GM18909 (cell line): ENCODE data around the gene MANBA.

Experiments used
- ATAC-seq: cut with Tn5 transposase; IDR thresholded peaks from one replicate; pipeline ENCODE4 v1.9.1; 2021; ENCODE audit warnings: mild to moderate bottlenecking; ENCODE audit not compliant: unreplicated experiment, poor library complexity

MANBA gene

DNA sequence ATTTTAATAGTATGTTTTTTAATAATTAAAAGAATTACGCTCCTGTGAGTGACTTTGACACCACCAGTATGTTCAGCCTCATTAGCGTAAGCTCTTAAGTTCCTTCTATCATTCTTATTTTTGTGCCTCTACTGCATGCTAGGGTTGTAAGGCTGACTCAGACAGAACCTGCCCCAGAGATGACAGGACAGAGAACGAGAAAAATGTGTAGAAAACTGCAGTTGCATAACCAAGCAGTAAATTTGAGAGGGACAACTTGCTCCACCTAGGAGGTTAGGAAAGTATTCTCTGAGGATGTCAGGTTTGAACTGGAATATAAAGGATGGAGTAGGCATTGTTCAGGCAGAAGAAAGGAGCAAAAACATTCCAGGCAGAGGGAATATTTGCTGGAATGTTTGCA is 160.9 kb downstream of the MANBA start:
- no peak for ATAC-seq

DNA sequence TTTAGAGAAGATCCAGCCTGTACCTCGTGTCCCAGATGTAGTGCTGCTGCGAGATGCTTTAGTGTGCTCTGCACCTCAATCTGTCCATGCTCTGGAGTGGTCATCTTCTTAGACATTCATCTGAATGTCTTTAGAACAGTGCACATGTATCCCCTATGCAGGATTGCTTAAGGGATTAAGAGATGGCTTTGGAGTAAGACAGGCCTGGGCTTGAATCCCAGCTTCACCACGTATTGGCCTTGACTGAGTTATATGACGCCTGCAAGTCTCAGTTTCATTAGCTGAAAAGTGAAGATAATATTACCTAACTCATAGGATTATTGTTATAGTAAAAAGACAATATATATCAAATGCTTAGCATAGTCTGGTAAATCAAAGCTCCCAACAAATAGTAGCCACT is 161.3 kb downstream of the MANBA start:
- peak; percentile 9 for ATAC-seq

DNA sequence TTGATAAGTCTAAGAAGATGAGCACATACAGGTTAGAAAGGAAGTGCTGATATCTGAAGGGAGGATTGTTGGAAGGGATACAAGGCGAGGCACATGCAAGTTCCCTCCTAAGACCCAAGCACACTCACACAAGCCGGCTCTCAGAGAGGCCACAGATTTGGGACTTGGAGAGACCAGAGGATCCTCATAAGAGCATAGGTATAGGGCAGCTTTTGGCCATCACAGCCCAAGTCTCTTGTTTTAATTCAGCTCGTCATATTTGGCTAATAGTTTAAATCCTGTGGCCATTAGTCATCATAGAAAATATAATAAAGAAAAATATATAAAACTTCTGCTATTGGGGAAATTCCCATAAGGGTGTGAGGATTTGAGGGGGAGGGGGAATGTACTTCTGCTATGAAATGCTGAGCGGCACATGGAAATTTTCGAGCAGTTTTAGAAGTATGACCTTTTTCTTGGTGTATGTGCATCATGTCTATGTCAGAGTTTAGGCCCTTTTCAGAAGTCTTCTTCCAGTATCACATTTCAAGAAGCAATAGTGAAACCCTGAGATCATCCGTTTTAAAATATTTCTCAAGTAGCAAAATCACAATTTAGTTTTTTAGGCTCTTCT is 161.9 kb downstream of the MANBA start:
- ATAC-seq = peak; percentile 45

GRCh38 chr4:102598086-102598761 is 162.5 kb downstream of the MANBA start:
- ATAC-seq = peak; percentile 86

GRCh38 chr4:102596532-102596931 is 164.2 kb downstream of the MANBA start:
- no peak for ATAC-seq

DNA sequence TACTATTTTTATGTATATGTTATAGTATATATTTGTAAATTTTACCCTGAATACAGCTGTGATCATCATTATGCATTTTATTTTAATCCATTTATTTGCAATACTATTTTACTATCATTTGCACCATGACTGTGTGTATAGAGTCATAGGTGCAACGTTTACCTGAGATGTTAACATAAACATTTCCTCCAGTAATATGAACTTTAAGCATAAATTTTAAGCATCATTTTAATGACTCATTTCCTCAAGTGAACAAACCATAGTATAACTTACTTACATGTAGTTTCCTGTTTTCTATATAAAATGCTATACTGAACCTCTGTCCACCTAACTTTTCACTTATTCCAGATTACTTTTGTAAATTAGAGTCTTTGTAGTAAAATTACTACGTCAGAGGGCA is 166.8 kb downstream of the MANBA start:
- ATAC-seq = no peak

DNA sequence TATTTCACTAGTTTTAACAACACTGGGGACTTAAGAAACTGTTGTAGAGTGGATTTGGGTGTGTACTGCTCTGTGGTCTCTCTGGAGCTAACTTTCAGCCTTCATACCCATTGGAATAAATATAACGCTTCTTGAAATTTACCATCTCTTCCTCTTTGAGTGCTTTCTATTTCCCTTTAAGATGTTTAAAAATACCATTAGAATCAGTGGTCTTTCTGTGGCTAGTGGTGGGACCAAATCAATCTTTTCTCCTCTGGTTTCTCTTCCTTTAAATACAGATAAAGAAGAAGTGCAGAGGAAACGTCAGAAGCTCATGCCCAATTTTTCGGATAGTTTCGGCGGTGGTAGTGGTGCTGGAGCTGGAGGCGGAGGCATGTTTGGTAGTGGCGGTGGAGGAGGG is 167.6 kb downstream of the MANBA start:
- no peak for ATAC-seq

DNA sequence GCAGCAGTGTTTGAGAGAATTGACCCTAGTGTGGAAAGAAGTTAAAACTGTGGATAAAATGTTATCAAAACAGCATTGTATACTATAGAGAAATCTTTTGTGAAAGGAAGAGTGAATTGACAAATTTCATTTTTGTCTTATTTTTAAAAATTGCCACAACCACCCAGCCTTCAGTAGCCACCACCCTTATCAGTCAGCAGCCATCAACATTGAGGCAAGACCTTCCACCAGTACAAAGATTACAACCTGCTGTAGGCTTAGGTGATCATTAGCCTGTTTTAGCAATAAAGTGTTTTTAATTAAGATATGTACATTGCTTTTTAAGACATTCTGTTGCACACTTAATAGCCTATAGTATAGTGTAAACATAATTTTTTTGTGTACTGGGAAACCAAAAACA is 168.5 kb downstream of the MANBA start:
- ATAC-seq = no peak

- no peak for ATAC-seq
These were observed 171.0 kb downstream of the MANBA start for GRCh38 chr4:102589743-102590142.

GRCh38 chr4:102586644-102587021 is 174.1 kb downstream of the MANBA start:
- ATAC-seq = peak; percentile 51

- peak; percentile 48 for ATAC-seq
These were observed 174.6 kb downstream of the MANBA start for GRCh38 chr4:102586002-102586643.

DNA sequence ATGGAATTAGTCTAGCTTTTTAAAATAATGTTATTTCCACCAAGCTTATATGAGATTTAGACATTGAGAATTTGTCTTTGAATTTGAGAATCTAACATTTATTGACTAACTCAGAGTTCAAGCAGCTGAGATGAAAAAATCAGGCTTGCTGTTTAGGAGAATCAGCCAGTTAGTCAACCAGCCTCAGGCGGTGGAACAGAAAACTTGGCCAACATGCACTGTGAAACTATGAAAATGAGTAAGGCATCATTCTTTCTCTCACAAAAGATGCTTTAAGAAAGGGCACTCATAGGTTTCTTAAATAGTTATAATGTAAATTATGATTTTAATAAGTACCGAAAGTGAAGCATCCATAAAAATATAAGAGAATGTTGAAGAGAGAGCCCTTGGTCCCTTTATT is 175.4 kb downstream of the MANBA start:
- no peak for ATAC-seq

DNA sequence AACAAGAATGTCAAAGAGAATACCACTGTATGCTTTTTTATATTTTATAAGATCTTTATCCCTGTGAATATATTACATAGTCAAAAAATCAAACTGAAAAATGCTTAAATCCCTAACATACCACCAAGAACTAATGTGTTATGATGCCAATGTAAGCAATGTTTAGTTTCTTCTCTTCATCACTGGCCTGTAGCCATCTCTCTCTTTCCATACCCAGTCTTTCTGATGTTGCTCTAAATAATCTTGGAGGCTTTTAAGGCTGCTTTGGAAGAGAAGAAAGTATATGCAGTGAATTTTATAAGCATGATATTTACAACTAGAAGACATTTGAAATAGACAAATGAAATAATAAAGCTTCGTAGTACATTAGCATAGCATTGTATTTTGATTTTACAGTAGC is 176.7 kb downstream of the MANBA start:
- no peak for ATAC-seq
